Measurements from ENCODE around the gene AQP6.

Gene AQP6

DNA sequence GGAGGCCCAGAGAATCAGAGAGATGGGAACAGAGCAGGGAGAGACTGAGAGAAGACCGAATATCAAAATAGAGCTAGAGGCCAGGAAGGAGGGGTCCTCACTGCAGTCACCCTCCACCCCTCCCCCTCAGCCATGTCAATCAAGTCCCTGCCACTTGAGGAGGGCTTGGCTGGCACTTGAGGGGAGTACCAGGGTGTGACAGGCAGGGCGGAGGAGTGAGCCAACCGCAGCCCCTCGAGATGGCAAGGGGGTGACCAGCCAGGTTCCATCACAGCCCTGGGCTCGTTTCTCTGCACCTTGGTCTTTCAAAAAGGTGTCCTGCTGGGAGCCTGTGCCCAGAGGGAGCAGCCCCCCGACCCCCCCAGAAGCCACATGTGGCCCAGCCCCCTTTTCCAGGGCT, 6.9 kb upstream of the AQP6 start:
- DNase-seq (ENCODE audit: low read depth, low spot score), result no peak
- H3K4me3 ChIP-seq (ENCODE audit: low read length), result no peak overlapping the region
- no CpG with 5 or more reads among the region's 6 CpGs for WGBS (ENCODE audit: insufficient coverage, insufficient read length)
- no peaks in the 10 kb centered on the region for H3K9me3 ChIP-seq (ENCODE audit: control insufficient read depth, insufficient read depth, low read length)
- H3K27ac ChIP-seq (ENCODE audit: low read length), result no peak overlapping the region
- no peaks in the 10 kb centered on the region for H3K36me3 ChIP-seq (ENCODE audit: control insufficient read depth, insufficient read depth, low read length)
- H3K27me3 ChIP-seq (ENCODE audit: control insufficient read depth, insufficient read depth, low read length), result peaks cover 5% of the 10 kb centered on the region
- 0 out of 2 replicates have a peak, but pooled peaks cover 2% of the 10 kb centered on the region for H3K4me1 ChIP-seq (ENCODE audit: control insufficient read depth, insufficient read depth, low read length)

DNA sequence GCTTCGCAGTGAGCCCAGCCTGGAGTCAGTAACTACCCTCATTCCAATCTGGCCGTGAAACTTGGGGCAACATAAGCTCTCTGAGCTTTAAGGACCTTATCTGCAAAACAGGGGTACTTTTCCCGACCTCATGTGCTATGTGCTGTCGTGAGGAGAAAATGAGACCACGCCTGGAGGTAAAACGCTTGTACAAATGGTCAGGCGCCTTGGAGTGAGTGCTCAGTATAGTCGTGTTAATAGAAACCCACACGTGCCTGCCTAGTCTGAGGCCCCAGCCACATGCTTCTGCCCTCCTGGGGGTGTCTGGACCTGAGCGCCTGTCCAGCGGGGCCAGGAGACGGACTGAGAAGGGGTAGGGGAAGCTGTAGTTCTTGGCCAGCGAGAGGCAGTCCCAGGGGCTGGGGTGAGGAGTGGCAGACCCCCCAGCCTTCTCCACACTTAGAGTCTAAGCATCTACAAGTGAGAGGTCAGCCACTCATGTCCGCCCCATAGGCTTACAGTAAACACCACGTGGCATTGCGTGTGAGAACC, 6.2 kb upstream of the AQP6 start:
- no peak for DNase-seq (ENCODE audit: low read depth, low spot score)
- no CpG with 5 or more reads among the region's 16 CpGs for WGBS (ENCODE audit: insufficient coverage, insufficient read length)
- no peak overlapping the region for H3K27ac ChIP-seq (ENCODE audit: low read length)
- H3K4me3 ChIP-seq (ENCODE audit: low read length), result no peak overlapping the region
- no peaks in the 10 kb centered on the region for H3K36me3 ChIP-seq (ENCODE audit: control insufficient read depth, insufficient read depth, low read length)
- no peaks in the 10 kb centered on the region for H3K9me3 ChIP-seq (ENCODE audit: control insufficient read depth, insufficient read depth, low read length)
- 0 out of 2 replicates have a peak, but pooled peaks cover 1% of the 10 kb centered on the region for H3K4me1 ChIP-seq (ENCODE audit: control insufficient read depth, insufficient read depth, low read length)
- H3K27me3 ChIP-seq (ENCODE audit: control insufficient read depth, insufficient read depth, low read length), result peaks cover 3% of the 10 kb centered on the region; the same call in 1 of the 2 replicates

DNA sequence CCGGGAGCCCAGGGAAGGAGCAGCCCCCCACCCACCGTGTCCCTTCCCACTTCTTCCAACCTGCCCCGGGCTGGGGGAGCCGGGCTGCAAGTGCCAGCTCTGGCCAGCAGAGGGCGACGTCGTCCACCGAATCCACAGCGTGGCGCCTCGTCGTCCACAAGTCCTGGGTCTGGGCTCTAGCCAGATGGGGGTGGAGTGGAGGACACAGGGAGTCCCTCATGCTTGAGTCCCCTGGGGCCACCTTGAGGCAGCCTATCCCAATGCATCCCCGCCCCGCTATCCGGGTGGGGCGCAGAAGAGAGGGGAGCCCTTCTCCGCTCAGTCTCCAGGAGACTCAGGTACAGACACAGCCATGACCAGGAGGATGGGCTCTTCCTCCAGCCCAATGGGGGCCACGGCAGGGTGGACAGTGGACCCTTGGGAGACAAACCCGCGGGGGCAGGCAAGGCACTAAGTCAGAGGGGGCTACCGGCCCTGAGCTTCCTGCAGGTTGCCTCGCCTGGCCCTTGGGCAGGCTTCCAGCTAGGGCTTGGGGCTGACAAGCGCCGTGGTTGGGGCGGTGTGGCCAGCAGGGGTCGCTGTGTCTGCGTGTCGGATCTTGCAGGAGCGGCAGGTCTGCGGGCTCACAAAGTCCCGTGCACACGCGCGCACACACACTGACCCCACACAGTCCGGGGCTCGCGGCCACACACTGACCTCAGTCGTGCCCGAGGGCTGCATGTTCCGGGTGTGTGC, 5.5 kb upstream of the AQP6 start:
- H3K9me3 ChIP-seq (ENCODE audit: control insufficient read depth, insufficient read depth, low read length), result no peaks in the 10 kb centered on the region
- peaks cover 3% of the 10 kb centered on the region; the same call in 1 of the 2 replicates for H3K27me3 ChIP-seq (ENCODE audit: control insufficient read depth, insufficient read depth, low read length)
- DNase-seq (ENCODE audit: low read depth, low spot score), result peak; percentile 54
- peak overlapping the region; percentile 16; the same call in 1 of the 2 replicates for H3K4me3 ChIP-seq (ENCODE audit: low read length)
- no CpG with 5 or more reads among the region's 40 CpGs for WGBS (ENCODE audit: insufficient coverage, insufficient read length)
- H3K27ac ChIP-seq (ENCODE audit: low read length), result no peak overlapping the region
- 0 out of 2 replicates have a peak, but pooled peaks cover 1% of the 10 kb centered on the region for H3K4me1 ChIP-seq (ENCODE audit: control insufficient read depth, insufficient read depth, low read length)
- H3K36me3 ChIP-seq (ENCODE audit: control insufficient read depth, insufficient read depth, low read length), result no peaks in the 10 kb centered on the region

DNA sequence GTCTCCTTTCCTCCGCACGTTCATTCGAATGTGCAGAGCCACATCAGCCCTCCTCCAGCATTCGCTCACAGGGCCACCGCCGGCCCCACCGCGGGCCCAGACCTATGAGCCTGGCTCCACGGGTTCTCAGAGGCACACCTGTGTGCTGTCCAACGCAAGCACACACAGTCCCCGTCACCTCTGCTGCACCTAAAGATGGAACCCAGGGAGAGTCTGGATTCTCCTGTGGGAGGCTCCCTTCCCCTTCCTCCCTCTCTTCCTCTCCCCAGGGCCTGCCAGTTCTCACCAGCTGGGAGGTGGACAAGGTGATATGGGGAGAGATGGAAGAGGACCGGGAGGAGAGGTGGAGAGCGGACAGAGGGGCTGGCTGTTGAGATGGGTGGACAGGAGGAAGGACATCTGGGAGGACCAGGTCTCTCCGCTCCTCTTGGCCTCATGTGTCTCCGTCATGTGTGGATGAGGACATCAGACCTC, 4.9 kb upstream of the AQP6 start:
- no peaks in the 10 kb centered on the region for H3K9me3 ChIP-seq (ENCODE audit: control insufficient read depth, insufficient read depth, low read length)
- WGBS (ENCODE audit: insufficient coverage, insufficient read length), result no CpG with 5 or more reads among the region's 15 CpGs
- no peaks in the 10 kb centered on the region for H3K36me3 ChIP-seq (ENCODE audit: control insufficient read depth, insufficient read depth, low read length)
- H3K27me3 ChIP-seq (ENCODE audit: control insufficient read depth, insufficient read depth, low read length), result no peaks in the 10 kb centered on the region; the same call in 1 of the 2 replicates
- H3K4me3 ChIP-seq (ENCODE audit: low read length), result peak overlapping the region; percentile 7; the same call in 1 of the 2 replicates
- no peak overlapping the region for H3K27ac ChIP-seq (ENCODE audit: low read length)
- DNase-seq (ENCODE audit: low read depth, low spot score), result no peak
- 0 out of 2 replicates have a peak, but pooled peaks cover 1% of the 10 kb centered on the region for H3K4me1 ChIP-seq (ENCODE audit: control insufficient read depth, insufficient read depth, low read length)

DNA sequence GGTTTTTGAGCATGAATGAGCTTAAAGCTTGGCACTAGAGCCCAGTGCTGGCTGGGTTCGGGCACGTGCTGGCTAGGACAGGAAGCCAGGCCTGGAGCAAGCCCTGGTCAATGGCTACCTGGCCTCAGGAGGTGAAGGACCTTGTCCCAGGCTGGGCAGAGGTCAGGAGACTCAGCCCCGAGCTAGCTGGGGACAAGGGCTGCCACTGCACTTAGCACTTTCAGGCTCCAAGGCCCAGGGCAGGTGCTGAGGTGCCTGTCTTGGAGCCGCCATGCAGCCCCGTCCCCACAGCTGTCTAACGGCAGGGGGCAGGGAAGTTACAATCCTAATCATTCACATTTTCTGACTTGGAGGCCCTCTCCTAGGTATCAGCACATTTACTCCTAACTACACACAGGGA, 4.3 kb upstream of the AQP6 start:
- WGBS (ENCODE audit: insufficient coverage, insufficient read length), result no CpG with 5 or more reads among the region's 6 CpGs
- no peaks in the 10 kb centered on the region; the same call in 1 of the 2 replicates for H3K27me3 ChIP-seq (ENCODE audit: control insufficient read depth, insufficient read depth, low read length)
- H3K36me3 ChIP-seq (ENCODE audit: control insufficient read depth, insufficient read depth, low read length), result no peaks in the 10 kb centered on the region
- H3K27ac ChIP-seq (ENCODE audit: low read length), result no peak overlapping the region
- 0 out of 2 replicates have a peak, but pooled peaks cover 1% of the 10 kb centered on the region for H3K4me1 ChIP-seq (ENCODE audit: control insufficient read depth, insufficient read depth, low read length)
- DNase-seq (ENCODE audit: low read depth, low spot score), result no peak
- H3K4me3 ChIP-seq (ENCODE audit: low read length), result no peak overlapping the region
- H3K9me3 ChIP-seq (ENCODE audit: control insufficient read depth, insufficient read depth, low read length), result no peaks in the 10 kb centered on the region

DNA sequence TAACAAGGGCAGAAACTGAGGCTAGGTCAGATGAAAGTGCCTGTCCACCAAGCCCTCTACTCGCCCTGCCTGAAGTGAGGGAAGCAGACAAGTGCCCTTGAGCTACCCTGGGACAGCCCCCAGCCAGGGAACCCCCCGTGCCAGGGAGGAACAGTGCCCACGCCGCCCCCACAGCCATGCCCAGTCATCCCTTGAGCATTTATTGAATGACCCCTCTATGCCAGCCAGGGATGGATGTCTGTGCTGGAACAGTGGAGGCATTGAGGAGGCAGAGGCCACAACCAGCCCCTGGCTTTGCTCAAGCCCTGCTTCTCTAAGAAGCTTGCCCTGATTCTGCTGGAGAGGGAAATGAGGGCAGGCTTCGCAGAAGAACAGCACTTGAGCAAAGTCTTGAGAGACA, 3.7 kb upstream of the AQP6 start:
- no peaks in the 10 kb centered on the region for H3K9me3 ChIP-seq (ENCODE audit: control insufficient read depth, insufficient read depth, low read length)
- H3K27ac ChIP-seq (ENCODE audit: low read length), result no peak overlapping the region
- DNase-seq (ENCODE audit: low read depth, low spot score), result no peak
- WGBS (ENCODE audit: insufficient coverage, insufficient read length), result no CpG with 5 or more reads among the region's 5 CpGs
- 0 out of 2 replicates have a peak, but pooled peaks cover 1% of the 10 kb centered on the region for H3K4me1 ChIP-seq (ENCODE audit: control insufficient read depth, insufficient read depth, low read length)
- H3K36me3 ChIP-seq (ENCODE audit: control insufficient read depth, insufficient read depth, low read length), result no peaks in the 10 kb centered on the region
- no peaks in the 10 kb centered on the region; the same call in 1 of the 2 replicates for H3K27me3 ChIP-seq (ENCODE audit: control insufficient read depth, insufficient read depth, low read length)
- H3K4me3 ChIP-seq (ENCODE audit: low read length), result no peak overlapping the region

DNA sequence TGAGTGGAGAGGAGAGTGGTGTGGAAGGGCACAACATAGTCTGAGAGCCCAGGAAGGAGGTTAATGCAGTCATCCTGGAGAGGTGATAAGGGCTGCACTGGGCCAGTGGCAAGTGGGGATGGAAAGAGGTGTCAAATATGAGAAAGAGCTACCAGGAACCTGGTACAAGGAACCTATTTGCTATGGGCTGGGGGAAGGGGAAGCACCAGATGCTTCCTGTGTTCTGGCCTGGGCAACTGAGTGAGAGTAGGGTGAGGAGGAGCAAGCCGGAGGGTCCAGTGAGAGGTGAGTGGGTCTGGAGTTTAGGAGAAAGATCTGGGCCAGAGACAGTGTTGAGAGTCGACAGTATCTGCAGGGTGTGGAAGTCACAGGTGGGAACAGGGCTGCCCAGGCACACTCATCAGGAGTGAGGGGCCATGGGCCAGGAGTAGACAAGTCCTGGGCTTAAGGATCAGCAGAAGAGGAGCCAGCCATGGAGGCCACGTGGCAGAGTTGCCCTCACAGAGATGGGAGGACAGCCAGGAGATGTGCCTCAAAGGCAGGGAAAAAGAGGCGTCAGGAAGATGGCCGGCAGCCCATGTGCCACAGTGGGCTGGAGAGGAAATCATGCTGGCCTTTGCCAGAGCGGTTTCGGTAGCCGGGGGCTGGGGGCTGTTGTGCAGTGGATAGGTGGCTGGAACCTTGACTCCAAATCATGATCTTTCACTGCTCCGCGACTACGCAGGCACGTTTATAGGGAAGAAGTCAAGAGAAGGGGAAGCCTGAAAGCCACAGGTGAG, 2.9 kb upstream of the AQP6 start:
- no CpG with 5 or more reads among the region's 12 CpGs for WGBS (ENCODE audit: insufficient coverage, insufficient read length)
- DNase-seq (ENCODE audit: low read depth, low spot score), result no peak
- Histone ChIP-seq H3K27ac (ENCODE audit: low read length) (no peak overlapping the region), H3K27me3 (ENCODE audit: control insufficient read depth, insufficient read depth, low read length) (no peaks in the 10 kb centered on the region; the same call in 1 of the 2 replicates), H3K9me3 (ENCODE audit: control insufficient read depth, insufficient read depth, low read length) (no peaks in the 10 kb centered on the region), H3K36me3 (ENCODE audit: control insufficient read depth, insufficient read depth, low read length) (no peaks in the 10 kb centered on the region), H3K4me1 (ENCODE audit: control insufficient read depth, insufficient read depth, low read length) (0 out of 2 replicates have a peak, but pooled peaks cover 1% of the 10 kb centered on the region), H3K4me3 (ENCODE audit: low read length) (no peak overlapping the region)

DNA sequence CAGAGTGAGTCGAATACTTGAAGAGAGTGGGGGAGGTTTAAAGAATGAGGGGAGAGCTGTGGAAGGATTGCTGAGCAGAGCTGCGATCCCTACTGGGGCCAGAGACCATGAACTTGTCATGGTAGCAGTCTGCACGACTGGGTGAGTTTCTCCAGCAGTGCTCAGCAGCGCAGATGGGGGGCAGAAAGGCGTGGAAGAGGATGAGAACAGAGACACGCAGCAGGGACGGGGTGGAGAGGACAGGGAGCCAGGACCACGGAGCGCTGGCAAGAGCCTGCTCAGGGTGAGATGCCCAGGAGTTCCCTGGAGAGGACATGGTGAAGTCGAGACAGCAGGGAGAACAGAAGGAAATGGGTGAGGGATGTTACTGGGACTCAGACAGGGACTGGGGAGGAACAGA, 2.1 kb upstream of the AQP6 start:
- no CpG with 5 or more reads among the region's 10 CpGs for WGBS (ENCODE audit: insufficient coverage, insufficient read length)
- no peak for DNase-seq (ENCODE audit: low read depth, low spot score)
- no peak overlapping the region for H3K4me3 ChIP-seq (ENCODE audit: low read length)
- no peaks in the 10 kb centered on the region for H3K36me3 ChIP-seq (ENCODE audit: control insufficient read depth, insufficient read depth, low read length)
- H3K9me3 ChIP-seq (ENCODE audit: control insufficient read depth, insufficient read depth, low read length), result no peaks in the 10 kb centered on the region
- no peaks in the 10 kb centered on the region; the same call in 1 of the 2 replicates for H3K27me3 ChIP-seq (ENCODE audit: control insufficient read depth, insufficient read depth, low read length)
- H3K27ac ChIP-seq (ENCODE audit: low read length), result no peak overlapping the region
- 0 out of 2 replicates have a peak, but pooled peaks cover 1% of the 10 kb centered on the region for H3K4me1 ChIP-seq (ENCODE audit: control insufficient read depth, insufficient read depth, low read length)

DNA sequence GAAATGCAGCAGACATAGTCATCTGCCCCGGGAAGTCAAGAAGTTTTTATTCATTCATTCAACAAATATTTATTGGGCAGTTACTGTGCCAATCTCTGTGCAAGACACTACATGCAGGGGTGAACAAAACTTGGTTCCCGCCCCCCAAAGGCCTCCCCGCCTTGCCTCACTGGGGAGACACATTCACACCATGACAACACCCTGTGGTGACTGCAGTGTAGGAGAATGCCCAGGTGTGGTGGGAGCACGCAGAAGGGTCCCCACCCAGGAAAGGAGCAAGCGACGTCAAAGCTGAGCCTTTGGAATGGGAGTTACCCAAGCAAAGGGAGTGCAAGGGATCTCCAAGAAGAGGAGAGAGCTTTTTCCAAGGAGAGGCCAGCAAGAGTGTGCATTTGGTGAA, 1.6 kb upstream of the AQP6 start:
- WGBS (ENCODE audit: insufficient coverage, insufficient read length), result no CpG with 5 or more reads among the region's 6 CpGs
- no peaks in the 10 kb centered on the region for H3K9me3 ChIP-seq (ENCODE audit: control insufficient read depth, insufficient read depth, low read length)
- no peak for DNase-seq (ENCODE audit: low read depth, low spot score)
- 0 out of 2 replicates have a peak, but pooled peaks cover 1% of the 10 kb centered on the region for H3K4me1 ChIP-seq (ENCODE audit: control insufficient read depth, insufficient read depth, low read length)
- no peak overlapping the region for H3K27ac ChIP-seq (ENCODE audit: low read length)
- H3K27me3 ChIP-seq (ENCODE audit: control insufficient read depth, insufficient read depth, low read length), result no peaks in the 10 kb centered on the region; the same call in 1 of the 2 replicates
- no peaks in the 10 kb centered on the region for H3K36me3 ChIP-seq (ENCODE audit: control insufficient read depth, insufficient read depth, low read length)
- no peak overlapping the region for H3K4me3 ChIP-seq (ENCODE audit: low read length)

DNA sequence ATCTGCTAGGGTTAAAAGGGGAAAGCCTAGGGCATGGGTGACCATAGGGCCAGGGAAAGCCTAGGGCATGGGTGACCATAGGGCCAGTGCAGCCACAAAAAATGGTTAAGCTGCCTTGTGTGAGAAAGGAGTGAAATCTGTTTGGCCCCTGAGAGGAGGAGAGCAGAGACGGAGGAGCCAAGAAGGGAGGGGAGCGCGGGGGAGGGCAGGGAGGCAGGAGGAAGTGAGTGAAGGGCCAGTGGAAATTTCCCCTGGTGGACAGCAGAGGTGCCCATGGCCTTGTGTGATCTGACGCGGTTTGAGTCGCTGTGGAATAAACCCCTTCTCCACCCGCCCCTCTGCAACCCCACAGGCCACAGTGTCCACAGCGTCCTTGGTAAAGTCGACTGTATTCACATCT, 618 bp upstream of the AQP6 start:
- Histone ChIP-seq H3K36me3 (ENCODE audit: control insufficient read depth, insufficient read depth, low read length) (no peaks in the 10 kb centered on the region), H3K27me3 (ENCODE audit: control insufficient read depth, insufficient read depth, low read length) (no peaks in the 10 kb centered on the region; the same call in 1 of the 2 replicates), H3K27ac (ENCODE audit: low read length) (no peak overlapping the region), H3K4me3 (ENCODE audit: low read length) (no peak overlapping the region), H3K4me1 (ENCODE audit: control insufficient read depth, insufficient read depth, low read length) (0 out of 2 replicates have a peak, but pooled peaks cover 1% of the 10 kb centered on the region), H3K9me3 (ENCODE audit: control insufficient read depth, insufficient read depth, low read length) (no peaks in the 10 kb centered on the region)
- no CpG with 5 or more reads among the region's 9 CpGs for WGBS (ENCODE audit: insufficient coverage, insufficient read length)
- no peak for DNase-seq (ENCODE audit: low read depth, low spot score)
